ENCODE results near the gene CRYAB. TPM values are rescaled to one million over a fixed set of nuclear protein-coding genes. Genes with fewer than 3 reads are reported as not detected.

CRYAB gene, protein sequence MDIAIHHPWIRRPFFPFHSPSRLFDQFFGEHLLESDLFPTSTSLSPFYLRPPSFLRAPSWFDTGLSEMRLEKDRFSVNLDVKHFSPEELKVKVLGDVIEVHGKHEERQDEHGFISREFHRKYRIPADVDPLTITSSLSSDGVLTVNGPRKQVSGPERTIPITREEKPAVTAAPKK
- 9.0 TPM for polyA plus RNA-seq (2013, experiment 1 of 2)
- polyA plus RNA-seq (2013, experiment 2 of 2): 9.8 TPM

DNA sequence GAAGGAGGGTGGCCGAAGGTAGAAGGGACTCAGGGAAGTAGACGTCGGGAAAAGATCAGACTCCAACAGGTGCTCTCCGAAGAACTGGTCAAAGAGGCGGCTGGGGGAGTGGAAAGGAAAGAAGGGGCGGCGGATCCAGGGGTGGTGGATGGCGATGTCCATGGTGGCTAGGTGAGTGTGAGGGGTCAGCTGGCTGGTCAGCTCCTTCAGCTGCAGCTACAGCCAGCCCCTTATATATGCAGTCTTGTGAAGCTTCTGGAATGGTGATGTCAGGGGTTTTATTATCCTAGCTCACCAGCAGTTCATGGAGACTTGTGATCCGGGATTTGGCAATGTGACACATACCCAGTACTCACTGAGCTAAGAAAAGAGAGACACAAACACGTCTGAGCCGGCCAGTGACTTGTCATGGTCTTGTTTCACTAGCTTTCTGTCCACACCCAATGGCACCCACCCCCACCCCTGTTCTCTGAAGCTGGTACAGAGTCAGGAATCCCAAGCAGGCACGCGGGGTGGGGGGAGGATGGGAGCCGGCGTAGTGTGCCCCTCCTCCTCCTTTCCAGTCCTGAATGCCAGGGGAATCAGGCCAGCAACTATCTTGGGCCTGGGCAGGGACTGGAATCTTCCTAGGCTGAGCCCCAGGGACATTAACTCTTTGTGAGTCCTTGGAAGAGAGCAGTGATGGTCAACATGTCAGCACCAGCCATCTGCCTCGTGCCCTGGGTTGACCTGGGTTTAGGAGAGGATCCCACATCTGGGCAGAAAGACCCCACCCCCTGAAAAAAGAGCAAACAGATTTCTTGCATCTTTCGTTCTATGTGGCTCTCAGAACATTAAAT is at the start of gene CRYAB:
Gene CRYAB (minus strand): TSS at position 208 of the 839 bp plus-strand sequence. CDS start 46 bp downstream, at position 162.
- Histone ChIP-seq H2BK12ac (ENCODE audit: low read length in 2 of 2) (peak within 1 kb of the TSS in 1 of 2 experiments; percentile 70), H3K23ac (ENCODE audit: low read length in 2 of 2) (no peak within 1 kb of the TSS), H3K36me3 (ENCODE audit: control insufficient read depth in 1 of 2, insufficient read depth in 2 of 2, low read depth in 1 of 2, low read length in 2 of 2) (peaks cover 0 to 51% of the 10 kb centered on the region in 2 experiments), H2AFZ (ENCODE audit: low read depth, low read length) (no peak within 1 kb of the TSS), H3K4me2 (ENCODE audit: low read length, poor library complexity, severe bottlenecking) (peak within 1 kb of the TSS; percentile 26), H3K9ac (ENCODE audit: low read length) (peak within 1 kb of the TSS; percentile 97), H3K4me3 (ENCODE audit: insufficient read depth in 1 of 2, low read depth in 1 of 2, low read length in 2 of 2) (peak within 1 kb of the TSS in 1 of 2 experiments; percentile 86), H3K27me3 (ENCODE audit: control insufficient read depth in 1 of 2, insufficient read depth in 1 of 2, low read length in 2 of 2) (peaks cover 0 to 17% of the 10 kb centered on the region in 2 experiments), H2BK5ac (ENCODE audit: low read depth, low read length, poor library complexity, severe bottlenecking) (no peak within 1 kb of the TSS), H3K9me3 (ENCODE audit: control insufficient read depth, low read length) (no peaks in the 10 kb centered on the region), H3K4me1 (ENCODE audit: control insufficient read depth, insufficient read depth, low read depth, low read length) (peaks cover 10% of the 10 kb centered on the region), H3K18ac (ENCODE audit: low read depth in 1 of 2, low read length in 2 of 2) (peak within 1 kb of the TSS; percentile 19 to 70), H2AK5ac (ENCODE audit: low read length, severe bottlenecking) (no peak within 1 kb of the TSS), H3K27ac (ENCODE audit: low read length, poor library complexity, severe bottlenecking) (no peak within 1 kb of the TSS), H3K4ac (ENCODE audit: low read depth in 1 of 2, low read length in 2 of 2) (peak within 1 kb of the TSS; percentile 46 to 73), H2BK120ac (ENCODE audit: low read depth, low read length) (peak within 1 kb of the TSS; percentile 27), H2BK15ac (ENCODE audit: low read depth, poor library complexity, severe bottlenecking) (no peak within 1 kb of the TSS), H4K8ac (ENCODE audit: low read length) (peak within 1 kb of the TSS; percentile 78), H3K14ac (ENCODE audit: low read length in 2 of 2) (no peak within 1 kb of the TSS), H4K91ac (ENCODE audit: low read length) (peak within 1 kb of the TSS; percentile 77), H3K79me1 (replicated peaks; ENCODE audit: low read length, poor library complexity, severe bottlenecking) (no peaks in the 10 kb centered on the region)
- 57% methylated on average over 17 of the region's 17 CpGs for WGBS
- peak; percentile 84 for DNase-seq

GRCh38 chr11:111960916-111961315 is 49.3 kb upstream of the CRYAB start:
- no peak overlapping the region for H2BK5ac ChIP-seq (ENCODE audit: low read depth, low read length, poor library complexity, severe bottlenecking)
- no peak overlapping the region for H3K4me3 ChIP-seq (ENCODE audit: insufficient read depth in 1 of 2, low read depth in 1 of 2, low read length in 2 of 2)
- no peak overlapping the region for H3K23ac ChIP-seq (ENCODE audit: low read length in 2 of 2)
- no peak overlapping the region for H3K4ac ChIP-seq (ENCODE audit: low read depth in 1 of 2, low read length in 2 of 2)
- H4K91ac ChIP-seq (ENCODE audit: low read length): no peak overlapping the region
- WGBS: 68% methylated on average over 5 of the region's 5 CpGs
- peaks cover 15% of the 10 kb centered on the region for H3K79me1 ChIP-seq (replicated peaks; ENCODE audit: low read length, poor library complexity, severe bottlenecking)
- peak overlapping the region; percentile 66 for H2BK120ac ChIP-seq (ENCODE audit: low read depth, low read length)
- DNase-seq: no peak
- H2BK12ac ChIP-seq (ENCODE audit: low read length in 2 of 2): no peak overlapping the region
- no peak overlapping the region for H3K18ac ChIP-seq (ENCODE audit: low read depth in 1 of 2, low read length in 2 of 2)
- no peak overlapping the region for H3K27ac ChIP-seq (ENCODE audit: low read length, poor library complexity, severe bottlenecking)
- H3K9me3 ChIP-seq (ENCODE audit: control insufficient read depth, low read length): no peaks in the 10 kb centered on the region
- H3K14ac ChIP-seq (ENCODE audit: low read length in 2 of 2): no peak overlapping the region
- H3K9ac ChIP-seq (ENCODE audit: low read length): peak overlapping the region; percentile 29
- peaks cover 2% of the 10 kb centered on the region for H3K4me1 ChIP-seq (ENCODE audit: control insufficient read depth, insufficient read depth, low read depth, low read length)
- no peak overlapping the region for H2AK5ac ChIP-seq (ENCODE audit: low read length, severe bottlenecking)
- no peak overlapping the region for H2AFZ ChIP-seq (ENCODE audit: low read depth, low read length)
- no peak overlapping the region for H3K4me2 ChIP-seq (ENCODE audit: low read length, poor library complexity, severe bottlenecking)
- no peak overlapping the region for H4K8ac ChIP-seq (ENCODE audit: low read length)
- H3K36me3 ChIP-seq (ENCODE audit: control insufficient read depth in 1 of 2, insufficient read depth in 2 of 2, low read depth in 1 of 2, low read length in 2 of 2): peaks cover 0 to 19% of the 10 kb centered on the region in 2 experiments
- no peaks in the 10 kb centered on the region for H3K27me3 ChIP-seq (ENCODE audit: control insufficient read depth in 1 of 2, insufficient read depth in 1 of 2, low read length in 2 of 2)
- no peak overlapping the region for H2BK15ac ChIP-seq (ENCODE audit: low read depth, poor library complexity, severe bottlenecking)

DNA sequence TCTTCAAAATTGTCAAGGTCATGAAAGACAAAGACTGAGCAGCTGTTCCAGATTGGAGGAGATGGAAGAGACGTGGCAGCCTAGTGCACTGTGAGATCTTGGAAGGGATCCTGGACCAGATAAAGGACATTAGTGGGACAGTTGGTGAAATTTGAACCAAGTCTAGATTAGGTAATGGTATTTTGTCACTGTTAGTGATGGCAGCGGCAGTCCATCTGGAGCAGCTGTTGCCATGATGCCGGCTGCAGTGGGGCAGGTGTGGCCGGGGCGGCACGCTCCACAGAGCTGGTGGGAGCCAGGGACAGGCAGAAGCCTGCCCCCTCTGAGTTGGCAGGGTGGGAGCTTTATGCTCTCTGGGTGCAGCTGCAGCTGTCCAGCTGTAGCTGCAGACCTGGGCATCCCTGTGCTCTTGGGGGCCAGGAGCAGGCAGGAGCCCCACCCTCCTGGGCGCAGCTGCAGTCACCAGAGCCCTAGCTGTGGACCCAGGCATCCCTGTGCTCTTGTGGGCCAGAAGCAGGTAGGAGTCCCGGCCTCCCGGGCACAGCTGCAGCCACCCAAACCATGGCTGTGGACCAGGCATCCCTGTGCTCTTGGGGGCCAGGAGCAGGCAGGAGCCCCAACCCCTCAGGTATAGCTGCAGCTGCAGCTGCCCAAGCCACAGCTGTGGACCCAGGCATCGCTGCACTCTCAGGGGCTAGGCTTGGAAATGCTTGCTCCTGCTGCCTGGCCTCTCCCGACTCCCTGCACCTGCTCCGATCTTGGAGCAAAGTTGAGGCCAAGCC is 46.3 kb upstream of the CRYAB start:
- H3K18ac ChIP-seq (ENCODE audit: low read depth in 1 of 2, low read length in 2 of 2): no peak overlapping the region

More for the DNA sequence above, 46.3 kb upstream of the CRYAB start:
- H2AFZ ChIP-seq (ENCODE audit: low read depth, low read length): no peak overlapping the region
- H3K14ac ChIP-seq (ENCODE audit: low read length in 2 of 2): no peak overlapping the region
- peaks cover 15% of the 10 kb centered on the region for H3K79me1 ChIP-seq (replicated peaks; ENCODE audit: low read length, poor library complexity, severe bottlenecking)
- no peak overlapping the region for H3K4ac ChIP-seq (ENCODE audit: low read depth in 1 of 2, low read length in 2 of 2)
- peaks cover 0 to 19% of the 10 kb centered on the region in 2 experiments for H3K36me3 ChIP-seq (ENCODE audit: control insufficient read depth in 1 of 2, insufficient read depth in 2 of 2, low read depth in 1 of 2, low read length in 2 of 2)
- H3K4me3 ChIP-seq (ENCODE audit: insufficient read depth in 1 of 2, low read depth in 1 of 2, low read length in 2 of 2): no peak overlapping the region
- H4K8ac ChIP-seq (ENCODE audit: low read length): no peak overlapping the region
- no peak overlapping the region for H2BK120ac ChIP-seq (ENCODE audit: low read depth, low read length)
- WGBS: 96% methylated on average over 12 of the region's 12 CpGs
- no peak overlapping the region for H2BK12ac ChIP-seq (ENCODE audit: low read length in 2 of 2)
- H2AK5ac ChIP-seq (ENCODE audit: low read length, severe bottlenecking): no peak overlapping the region
- no peak overlapping the region for H2BK15ac ChIP-seq (ENCODE audit: low read depth, poor library complexity, severe bottlenecking)
- no peak overlapping the region for H2BK5ac ChIP-seq (ENCODE audit: low read depth, low read length, poor library complexity, severe bottlenecking)
- no peak overlapping the region for H3K9ac ChIP-seq (ENCODE audit: low read length)
- no peak overlapping the region for H3K4me2 ChIP-seq (ENCODE audit: low read length, poor library complexity, severe bottlenecking)
- H3K9me3 ChIP-seq (ENCODE audit: control insufficient read depth, low read length): no peaks in the 10 kb centered on the region
- H4K91ac ChIP-seq (ENCODE audit: low read length): no peak overlapping the region
- H3K27me3 ChIP-seq (ENCODE audit: control insufficient read depth in 1 of 2, insufficient read depth in 1 of 2, low read length in 2 of 2): no peaks in the 10 kb centered on the region
- no peak overlapping the region for H3K23ac ChIP-seq (ENCODE audit: low read length in 2 of 2)
- H3K4me1 ChIP-seq (ENCODE audit: control insufficient read depth, insufficient read depth, low read depth, low read length): peaks cover 2% of the 10 kb centered on the region
- H3K27ac ChIP-seq (ENCODE audit: low read length, poor library complexity, severe bottlenecking): no peak overlapping the region
- DNase-seq: no peak

Data from mesenchymal stem cell (in vitro differentiated cells and primary cell).